ENCODE measurements around the gene PLS1. TPM values are rescaled to one million over a fixed set of nuclear protein-coding genes. Genes with fewer than 3 reads are reported as not detected.
"Not testable (repeated sequence)": the region's sequence is repeated elsewhere in the genome, so short reads cannot be mapped to it uniquely, and the experiment has no call there.

Gene PLS1
- total RNA-seq, 1 donor from 2014 or later: 1.2 TPM

DNA sequence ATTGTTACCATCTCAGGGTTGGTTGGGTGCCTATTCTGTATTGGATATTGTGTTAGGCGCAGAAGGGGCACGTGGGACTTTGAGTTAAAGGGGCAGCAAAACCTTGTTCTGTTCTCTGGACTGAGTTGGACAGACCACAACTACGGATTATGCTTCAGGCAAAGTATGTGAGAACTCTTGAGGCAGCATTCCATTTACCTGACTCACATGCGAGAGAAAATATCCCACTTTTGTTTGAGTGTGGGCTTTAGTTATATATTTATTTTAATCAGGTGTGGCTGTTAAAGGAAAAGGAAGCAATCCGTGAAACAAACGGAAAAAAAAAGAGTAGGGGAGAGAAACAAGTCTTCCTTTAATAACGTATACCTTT, 627 bp upstream of the PLS1 start:
- peak; percentile 65 for DNase-seq (ENCODE audit: low spot score)

DNA sequence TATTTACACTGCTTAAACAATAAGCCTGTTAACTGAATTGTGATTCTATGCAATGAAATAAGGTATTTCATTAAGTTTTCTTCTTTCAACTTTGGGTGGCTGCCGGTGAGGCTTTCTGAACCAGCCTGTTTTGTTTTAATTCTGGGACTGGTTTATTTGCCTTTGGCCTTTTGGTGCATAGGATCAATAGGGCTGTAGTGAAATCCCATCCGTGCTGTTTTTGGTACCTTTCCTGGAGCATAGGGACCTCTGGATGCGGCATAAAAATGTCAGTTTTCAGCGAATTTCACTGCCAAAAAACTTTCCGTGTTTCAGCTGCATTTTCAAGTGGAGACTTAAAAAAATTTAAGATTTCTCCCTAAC, 514 bp downstream of the PLS1 start:
- DNase-seq (ENCODE audit: low spot score): no peak

DNA sequence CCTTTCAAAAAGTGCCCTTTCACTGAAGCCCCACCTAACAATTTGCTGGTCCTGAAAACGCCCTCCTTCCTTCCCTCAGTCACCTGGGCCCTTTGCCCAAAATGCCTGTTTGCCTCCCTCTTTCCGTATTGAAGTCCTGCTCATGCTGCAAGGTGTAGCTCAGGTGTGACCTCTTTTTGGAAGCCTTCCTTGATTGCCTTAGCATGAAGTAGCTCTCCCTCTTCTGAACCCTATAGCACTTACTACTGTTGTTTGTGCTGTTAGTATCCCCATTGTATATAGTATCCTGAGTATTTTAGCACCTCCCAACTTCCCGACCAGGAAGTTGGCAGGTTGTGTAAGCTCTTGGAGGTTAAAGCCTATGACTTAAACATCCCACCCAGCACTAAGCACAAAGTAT, 1.7 kb downstream of the PLS1 start:
- no peak for DNase-seq (ENCODE audit: low spot score)

DNA sequence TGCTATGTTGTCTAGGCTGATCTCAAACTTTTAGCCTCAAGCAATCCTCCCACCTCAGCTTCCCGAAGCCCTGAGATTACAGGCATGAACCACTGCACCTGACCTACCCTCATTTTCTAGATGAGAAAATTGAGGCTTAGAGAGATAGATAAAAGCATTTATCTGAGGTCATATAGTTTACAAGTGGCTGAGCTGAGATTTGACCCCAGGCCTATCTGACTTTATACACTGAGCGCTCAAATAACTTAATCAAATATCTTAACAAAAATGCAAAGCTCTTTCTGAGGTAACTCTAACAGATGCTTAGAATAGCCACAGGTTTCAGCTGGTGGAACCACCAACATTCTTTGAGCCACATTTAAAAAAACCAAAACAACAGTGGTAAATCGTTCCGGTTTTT, 5.5 kb downstream of the PLS1 start:
- no peak for DNase-seq (ENCODE audit: low spot score)

DNA sequence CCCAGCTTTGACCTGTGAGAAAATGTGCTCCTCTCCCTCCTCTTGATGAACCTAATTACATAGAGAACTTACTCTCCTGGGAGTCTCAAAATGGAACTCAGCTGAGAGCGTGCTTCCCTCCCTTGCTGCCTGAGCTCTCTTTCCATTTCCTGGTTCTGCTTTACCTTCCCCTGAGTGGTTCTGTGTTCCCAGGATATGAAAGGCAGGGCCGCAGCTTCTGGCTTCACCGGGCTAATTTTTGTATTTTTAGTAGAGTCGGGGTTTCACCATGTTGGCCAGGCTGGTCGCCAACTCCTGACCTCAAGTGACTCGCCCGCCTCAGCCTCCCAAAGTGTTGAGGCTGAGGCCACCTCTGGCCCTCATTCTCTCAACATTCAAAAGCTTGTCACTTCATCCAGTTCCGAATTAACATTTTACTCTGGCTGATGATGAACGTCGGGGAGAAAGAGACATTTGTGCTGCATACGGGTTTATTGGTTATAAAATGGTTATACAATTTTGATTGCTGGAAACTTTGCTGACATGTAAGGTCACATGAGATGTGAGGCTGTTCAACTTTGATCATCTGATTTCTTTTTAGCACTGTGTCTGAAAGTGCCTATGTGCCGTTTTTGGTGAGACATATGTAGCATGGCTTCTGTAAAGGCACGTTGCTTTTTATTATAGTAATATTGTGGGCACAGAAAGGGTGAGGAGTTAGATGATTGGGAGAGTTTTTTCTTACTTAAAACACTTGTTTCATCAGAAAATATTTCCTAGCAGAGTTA, 6.6 kb downstream of the PLS1 start:
- no peak for DNase-seq (ENCODE audit: low spot score)

DNA sequence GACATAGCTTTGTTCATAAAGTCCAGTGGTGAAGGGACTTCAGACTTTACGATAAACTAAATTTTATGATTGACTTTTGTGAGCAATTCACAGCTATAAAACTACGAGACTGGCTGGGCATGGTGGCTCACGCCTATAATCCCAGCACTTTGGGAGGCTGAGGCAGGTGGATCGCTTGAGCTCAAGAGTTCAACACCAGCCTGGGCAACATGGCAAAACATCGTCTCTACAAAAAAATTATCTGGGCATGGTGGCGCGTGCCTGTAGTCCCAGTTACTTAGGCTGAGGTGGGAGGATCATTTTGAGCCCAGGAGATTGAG, 7.2 kb downstream of the PLS1 start:
- DNase-seq (ENCODE audit: low spot score): not testable (repeated sequence)

DNA sequence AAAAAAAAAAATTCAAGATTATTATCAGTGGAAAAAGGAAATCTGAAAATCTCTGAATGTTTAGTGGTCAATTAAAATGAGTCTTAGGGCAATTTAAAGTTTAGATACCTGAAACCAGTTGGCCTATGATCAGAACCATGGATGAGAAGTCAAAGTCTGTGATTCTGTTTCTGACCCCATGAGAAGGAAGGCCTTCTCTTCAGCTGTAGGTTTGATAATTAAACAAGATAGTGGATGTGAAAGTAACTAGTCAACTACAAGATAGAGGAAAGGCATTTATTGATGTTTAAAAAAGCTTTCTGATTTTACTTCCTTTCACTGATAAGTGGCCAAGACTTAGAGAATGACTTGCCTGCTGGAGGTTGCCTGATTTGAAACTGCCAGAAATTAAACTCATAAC, 8.7 kb downstream of the PLS1 start:
- DNase-seq (ENCODE audit: low spot score): no peak

DNA sequence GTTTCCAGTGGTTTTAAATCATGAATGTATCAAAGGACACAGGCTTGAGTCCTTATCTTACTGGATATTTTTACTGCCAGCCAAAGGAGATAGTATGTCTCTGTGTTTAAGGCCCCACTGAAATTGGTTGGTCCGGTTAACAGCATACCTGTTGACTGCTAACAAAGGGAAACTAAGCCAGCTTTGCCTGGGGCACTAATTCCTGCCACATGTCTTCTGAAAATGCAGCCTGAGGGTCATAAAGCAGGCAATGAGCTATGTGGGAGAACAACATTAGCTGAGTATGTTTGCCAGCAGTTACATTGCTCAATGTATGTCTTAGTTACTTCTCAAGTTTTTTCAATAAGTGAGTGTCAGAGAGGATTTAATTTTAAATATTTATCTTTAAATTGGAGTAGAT, 12.4 kb downstream of the PLS1 start:
- DNase-seq (ENCODE audit: low spot score): no peak

DNA sequence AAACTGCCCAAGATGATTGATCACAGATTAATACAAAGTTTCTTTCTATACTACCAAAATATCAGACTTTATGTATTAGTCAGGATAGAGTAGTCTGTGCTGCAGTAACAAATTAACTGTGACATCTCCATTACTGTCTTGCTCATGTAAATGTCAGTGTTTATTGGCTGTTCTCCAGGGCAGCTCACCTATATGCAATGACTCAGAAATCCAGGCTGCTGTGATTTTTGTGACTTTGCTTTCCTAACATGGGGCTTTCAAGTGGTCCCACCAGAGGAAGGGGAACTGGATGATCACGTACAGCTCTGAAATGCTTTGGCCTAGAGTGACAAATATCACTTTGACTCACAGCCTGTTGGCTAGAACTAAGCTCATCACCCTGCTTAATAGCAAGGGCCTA, 12.9 kb downstream of the PLS1 start:
- no peak for DNase-seq (ENCODE audit: low spot score)

DNA sequence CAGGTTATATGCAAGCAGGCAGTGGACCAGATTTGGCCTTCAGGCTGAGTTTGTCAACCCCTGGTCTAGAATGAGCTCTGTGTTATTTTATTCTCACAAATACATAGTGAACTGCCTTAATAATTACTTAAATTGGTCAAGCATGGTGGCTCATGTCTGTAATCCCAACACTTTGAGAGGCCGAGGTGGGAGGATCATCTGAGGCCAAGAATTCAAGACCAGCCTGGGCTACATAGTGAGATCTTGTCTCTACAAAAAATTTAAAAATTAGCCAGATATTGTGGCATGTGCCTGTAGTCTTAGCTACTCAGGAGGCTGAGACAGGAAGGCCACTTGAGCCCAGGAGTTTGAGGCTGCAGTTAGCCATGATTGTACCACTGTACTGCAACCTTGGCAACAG, 15.0 kb downstream of the PLS1 start:
- no peak for DNase-seq (ENCODE audit: low spot score)

DNA sequence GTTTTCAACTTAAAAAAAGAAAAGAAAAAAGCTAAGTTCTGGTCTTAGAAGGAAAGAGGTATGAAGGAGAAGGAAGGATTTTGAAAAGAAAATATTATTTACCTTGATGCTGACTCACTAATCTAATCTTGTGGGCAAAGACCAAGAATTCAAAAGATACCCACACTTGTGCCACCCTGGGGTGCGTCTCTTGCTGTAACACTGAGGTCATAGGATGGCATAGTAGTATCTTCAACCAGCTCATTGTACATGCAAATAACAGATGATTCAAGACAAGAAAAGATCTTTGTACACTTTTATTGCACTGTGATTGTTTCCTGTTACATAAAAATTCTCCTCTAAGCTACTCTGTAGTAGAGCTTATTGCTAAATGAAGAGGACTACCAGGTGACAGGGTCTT, 17.3 kb downstream of the PLS1 start:
- no peak for DNase-seq (ENCODE audit: low spot score)

DNA sequence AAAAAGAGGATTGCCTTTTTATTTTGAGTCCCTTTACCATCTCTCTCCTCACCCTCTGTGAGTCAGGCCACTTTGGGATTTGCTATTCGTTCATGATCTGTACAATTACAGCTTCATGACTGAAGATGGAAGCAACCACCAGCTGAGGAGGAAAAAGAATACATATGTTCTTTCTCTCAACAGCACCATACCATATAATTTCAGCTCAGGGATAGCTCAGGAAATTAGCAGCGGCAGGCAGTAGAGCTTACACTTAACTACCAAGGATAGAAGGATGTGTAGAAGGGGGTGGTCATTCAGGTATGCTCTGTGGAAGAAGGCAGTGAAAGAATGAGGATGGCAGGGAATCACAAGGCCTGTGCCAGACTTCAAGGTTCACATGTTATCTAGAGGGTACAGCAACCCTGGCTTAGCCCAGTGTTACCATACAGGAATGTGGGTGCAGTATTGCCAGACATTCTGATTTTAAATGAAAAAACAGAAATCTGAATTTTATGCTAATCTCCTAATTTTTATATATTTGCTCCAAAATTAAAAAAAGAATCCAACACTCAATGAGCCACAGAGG, 17.9 kb downstream of the PLS1 start:
- no peak for DNase-seq (ENCODE audit: low spot score)

DNA sequence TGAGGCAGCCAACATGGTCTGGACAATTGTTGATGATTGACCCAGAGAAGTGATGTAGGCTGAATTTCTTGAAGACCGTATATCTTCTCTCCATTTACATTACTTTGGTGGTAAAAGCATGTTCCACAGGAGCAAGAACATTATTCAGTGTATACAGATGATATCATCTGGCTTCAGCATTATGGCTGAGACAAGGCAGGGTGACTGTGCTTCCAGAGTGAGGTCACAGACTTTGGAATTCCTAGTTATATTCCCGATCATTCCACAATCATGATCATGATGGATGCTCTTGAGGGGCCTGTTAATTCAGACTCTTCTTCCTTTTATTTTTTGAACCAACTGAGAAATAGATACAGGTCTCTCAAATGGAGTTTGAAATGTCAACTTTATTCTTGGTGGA, 19.0 kb downstream of the PLS1 start:
- no peak for DNase-seq (ENCODE audit: low spot score)

DNA sequence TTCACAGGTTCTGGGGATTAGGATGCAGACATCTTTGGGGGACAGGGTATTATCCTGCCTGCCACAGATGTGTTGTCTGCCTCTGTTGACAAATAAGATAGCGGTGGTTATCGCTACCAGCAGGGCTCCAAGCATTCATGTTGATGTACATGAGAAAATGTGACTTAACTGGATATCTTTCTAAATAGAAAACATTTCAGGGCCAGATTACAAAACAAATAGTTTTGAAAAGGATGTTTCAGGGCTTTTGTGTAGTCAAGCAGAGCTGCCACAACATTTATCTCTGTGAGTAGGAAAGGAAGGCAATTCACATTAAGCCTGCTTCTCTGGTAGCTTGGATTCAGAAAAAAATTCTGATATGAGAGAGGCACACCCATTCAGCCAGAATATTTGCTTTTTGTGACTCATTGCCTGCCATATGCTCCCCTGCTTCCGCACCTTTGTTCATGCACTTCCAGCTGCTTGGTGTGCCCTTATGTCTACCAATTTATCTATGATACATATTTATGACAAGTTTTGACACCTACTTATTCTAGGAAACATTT, 22.8 kb downstream of the PLS1 start:
- DNase-seq (ENCODE audit: low spot score): peak; percentile 77

DNA sequence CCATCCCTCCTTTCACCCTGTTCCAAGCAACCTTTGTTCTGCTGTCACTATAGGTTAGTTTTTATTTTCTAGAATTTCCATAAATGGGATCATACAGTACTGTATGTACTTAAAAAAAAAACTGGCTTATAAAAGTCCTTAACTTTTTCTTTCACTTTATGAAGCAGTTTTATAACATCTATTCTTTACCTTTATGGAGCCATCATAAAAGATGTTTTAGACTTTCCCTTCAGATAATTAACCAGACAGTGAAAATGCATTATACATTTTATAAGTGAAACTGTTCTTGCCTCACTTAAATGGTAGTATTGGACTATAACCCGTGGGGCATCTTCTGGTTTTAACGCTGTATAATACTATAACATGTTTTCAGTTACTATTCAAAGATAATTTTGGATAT, 26.2 kb downstream of the PLS1 start:
- no peak for DNase-seq (ENCODE audit: low spot score)

DNA sequence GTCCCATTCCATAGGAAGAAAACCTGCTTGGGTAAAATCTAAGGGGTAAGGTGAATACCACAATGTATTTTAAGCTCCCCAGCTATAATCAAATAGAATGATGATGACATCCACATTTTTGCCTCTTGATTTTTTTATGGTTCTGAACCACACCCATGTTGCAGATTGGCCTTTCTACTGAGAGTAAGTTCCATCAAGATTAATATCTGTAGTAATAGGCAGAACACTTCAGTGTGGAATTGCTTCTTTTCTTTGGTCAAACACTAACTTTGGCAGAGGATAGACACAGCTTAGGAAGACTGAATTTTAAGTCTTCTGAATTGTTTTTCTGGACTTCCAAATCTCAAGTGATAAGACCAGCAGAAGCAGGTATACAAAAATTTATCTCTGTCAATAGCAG, 27.0 kb downstream of the PLS1 start:
- DNase-seq (ENCODE audit: low spot score): no peak

DNA sequence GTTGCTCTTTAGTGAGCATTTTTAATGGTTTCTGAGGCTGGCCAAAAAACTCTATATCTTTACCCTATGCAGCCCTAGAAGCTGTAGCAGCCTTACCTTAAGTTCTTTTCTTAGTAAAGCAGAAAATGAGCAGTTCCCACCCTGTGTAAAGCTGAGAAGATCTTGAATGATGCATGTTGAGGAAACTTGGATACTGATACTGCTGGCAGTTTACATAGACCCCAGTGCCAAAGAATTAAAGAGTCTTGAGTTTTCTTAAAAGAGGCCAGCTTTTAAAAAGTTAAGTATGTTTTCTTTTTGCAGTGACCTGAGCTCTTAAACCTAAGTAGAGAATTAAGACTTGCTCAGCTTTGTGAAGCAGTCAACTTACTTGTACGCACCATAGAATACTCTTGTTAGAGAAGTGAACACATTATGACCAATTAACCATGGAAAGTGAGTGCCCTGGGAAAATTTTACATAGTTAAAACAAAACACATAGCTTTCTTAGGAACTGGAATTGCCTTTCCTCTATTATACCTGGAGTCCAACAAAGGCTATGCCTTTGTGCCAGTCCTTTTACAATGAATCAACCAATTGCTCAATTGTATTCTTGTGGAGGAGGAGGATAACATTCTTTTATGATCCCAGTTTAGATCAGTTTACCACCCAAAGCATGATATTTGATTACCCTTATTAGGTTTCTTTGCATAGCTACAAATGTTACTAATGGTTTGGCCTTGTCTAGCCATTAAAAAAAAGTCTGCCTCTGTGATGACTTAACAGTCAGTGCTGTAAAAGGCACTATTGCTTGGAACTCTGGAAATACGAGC, 28.4 kb downstream of the PLS1 start:
- no peak for DNase-seq (ENCODE audit: low spot score)

DNA sequence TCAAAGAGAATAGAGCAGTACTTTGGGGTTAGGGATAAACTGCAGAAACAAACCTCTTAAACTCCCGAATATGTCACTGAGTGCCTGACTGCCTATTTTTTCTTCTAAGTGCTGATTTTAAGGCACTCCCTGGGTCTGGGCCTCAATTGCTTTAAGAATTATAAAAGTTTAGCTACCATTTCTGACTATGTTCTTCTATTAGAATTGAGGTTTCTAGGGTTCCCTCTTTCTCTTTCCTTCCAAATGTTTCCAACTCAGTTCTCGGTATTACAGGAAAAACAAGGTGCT, 28.9 kb downstream of the PLS1 start:
- no peak for DNase-seq (ENCODE audit: low spot score)

DNA sequence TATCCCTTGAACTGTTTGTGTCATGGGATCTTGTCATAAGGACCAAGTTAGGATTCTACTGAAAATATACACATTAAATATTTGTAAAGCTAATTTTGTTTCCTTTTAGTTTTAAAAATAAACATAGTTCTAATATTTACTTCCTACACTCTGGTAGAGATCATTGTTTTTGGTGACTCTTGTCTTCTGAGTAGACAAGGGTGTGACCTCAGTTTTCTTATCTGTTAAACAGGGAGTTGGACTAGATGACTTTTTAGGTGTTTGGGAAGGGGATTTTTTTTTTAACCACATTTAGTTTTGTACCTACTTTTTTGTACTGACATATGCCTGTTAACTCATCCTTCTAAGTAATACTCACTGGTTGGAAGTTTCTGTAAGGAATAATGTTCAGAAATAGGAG, 30.8 kb downstream of the PLS1 start:
- DNase-seq (ENCODE audit: low spot score): no peak

DNA sequence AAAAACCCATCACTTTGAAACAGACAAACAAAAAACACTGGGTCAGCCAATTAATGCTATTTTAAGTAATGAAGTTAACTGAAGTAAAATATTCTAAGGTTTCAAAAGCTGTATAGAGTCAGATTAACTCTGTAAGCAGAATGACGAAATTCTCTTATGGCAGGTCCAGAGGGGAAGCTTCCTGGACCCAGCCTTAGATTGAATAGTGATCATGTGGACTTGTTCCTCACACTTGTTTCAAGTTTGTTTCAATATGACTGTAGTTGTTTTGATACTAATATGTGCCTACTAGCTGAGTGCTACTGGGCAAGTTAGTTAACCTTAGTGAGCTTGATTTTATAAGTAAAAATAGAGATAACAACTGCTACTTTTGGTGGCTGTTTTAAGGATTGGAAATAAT, 32.6 kb downstream of the PLS1 start:
- DNase-seq (ENCODE audit: low spot score): no peak

DNA sequence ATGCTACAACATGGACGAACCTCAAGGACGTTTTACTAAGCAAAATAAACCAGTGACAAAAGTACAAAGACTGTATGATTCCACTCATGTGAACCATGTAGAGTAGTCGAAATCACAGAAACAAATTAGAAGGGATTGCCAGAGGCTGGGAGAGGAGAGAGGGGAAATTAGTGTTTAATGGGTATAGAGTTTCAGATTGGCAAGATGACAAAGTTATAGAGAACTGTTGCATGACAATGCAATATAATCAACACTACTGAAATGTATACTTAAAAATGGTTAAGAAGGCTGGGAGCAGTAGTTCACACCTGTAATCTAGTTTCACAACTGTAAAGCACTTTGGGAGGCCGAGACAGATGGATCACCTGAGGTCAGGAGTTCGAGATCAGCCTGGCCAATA, 36.9 kb downstream of the PLS1 start:
- DNase-seq (ENCODE audit: low spot score): no peak

DNA sequence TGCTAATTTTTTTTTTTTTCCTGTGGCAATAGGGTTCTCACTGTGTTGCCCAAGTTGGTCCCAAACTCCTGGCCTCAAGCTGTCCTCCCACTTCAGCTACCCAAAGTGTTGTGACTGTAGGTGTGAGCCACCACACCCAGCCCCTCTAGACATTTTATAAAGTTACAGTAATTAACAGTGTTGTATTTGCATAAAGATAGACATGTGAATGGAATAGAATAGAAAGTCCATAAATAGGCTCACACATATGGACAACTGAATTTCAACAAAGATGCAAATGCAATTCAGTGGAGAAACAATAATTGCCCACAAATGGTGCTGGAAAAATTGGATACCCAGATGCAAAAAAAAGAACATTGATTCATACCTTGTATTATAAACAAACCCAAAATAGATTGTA, 39.9 kb downstream of the PLS1 start:
- no peak for DNase-seq (ENCODE audit: low spot score)

DNA sequence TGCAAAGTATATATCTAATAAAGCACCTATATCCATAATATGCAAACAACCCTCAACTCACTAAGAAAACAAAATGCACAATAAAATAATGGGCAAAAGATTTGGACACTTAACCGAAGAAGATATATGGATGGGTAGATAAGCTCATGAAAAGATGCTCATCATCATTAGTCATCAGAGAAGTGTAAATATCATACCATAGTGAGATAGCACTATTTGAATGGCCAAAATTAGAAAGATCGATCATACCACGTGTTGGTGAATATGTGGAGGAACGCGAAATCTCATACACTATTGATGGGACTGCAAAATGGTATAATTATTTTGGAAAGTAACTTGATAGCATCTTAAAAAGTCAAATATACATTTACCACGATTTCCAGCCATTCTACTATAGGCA, 40.5 kb downstream of the PLS1 start:
- DNase-seq (ENCODE audit: low spot score): no peak

All from umbilical cord (tissue), 2 donors.